Stimulated activated CD4-positive, alpha-beta T cell treated with anti-CD3 and anti-CD28 coated beads, Interleukin-4, amount 100 ng/mL, for 4 hours (primary cell): ENCODE measurements around the gene UCK1.

Experiments
- DNase-seq, 2 experiments: peaks; one replicate each; pipeline ENCODE4 v3.0.0-alpha.2; 2020

The UCK1 gene

DNA sequence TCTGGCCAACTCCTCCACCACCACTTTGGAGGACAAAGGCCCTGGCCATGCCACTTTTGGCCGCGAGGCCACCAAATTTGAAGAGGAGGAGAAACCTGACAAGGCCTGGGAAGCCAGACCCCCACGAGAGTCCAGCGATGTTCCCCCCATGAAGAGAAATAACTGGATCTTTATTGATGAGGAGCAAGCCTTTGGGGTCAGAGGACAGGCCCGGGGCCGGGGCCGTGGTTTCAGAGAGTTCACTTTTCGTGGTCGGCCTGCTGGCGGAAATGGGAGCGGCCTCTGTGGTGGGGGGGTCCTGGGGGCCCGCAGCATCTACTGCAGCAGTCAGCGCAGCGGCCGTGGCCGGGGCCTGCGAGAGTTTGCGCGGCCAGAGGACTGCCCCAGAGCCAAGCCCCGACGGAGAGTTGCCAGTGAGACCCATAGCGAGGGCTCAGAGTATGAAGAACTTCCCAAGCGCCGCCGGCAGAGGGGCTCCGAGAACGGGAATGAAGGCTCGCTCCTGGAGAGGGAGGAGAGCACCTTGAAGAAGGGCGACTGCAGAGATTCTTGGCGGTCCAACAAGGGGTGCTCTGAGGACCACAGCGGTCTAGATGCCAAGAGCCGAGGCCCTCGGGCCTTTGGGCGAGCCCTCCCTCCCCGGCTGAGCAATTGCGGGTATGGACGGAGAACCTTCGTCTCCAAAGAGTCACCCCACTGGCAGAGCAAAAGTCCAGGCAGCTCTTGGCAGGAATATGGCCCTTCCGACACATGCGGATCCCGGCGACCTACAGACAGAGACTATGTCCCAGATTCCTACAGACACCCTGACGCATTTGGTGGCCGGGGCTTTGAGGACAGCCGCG, 55.7 kb downstream of the UCK1 start:
- no peak for DNase-seq

DNA sequence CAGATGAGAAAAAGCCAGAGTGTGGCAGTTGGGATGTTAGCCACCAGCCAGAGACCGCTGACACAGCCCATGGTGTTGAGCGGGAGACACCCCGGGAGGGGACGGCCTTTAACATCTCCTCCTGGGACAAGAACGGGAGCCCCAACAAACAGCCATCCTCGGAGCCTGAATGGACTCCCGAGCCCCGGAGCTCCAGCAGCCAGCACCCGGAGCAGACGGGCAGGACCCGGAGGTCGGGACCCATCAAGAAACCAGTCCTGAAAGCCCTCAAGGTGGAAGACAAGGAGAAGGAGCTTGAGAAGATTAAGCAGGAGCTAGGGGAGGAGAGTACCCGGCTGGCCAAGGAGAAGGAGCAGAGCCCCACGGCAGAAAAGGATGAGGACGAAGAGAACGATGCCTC, 56.4 kb downstream of the UCK1 start:
- DNase-seq = no peak

DNA sequence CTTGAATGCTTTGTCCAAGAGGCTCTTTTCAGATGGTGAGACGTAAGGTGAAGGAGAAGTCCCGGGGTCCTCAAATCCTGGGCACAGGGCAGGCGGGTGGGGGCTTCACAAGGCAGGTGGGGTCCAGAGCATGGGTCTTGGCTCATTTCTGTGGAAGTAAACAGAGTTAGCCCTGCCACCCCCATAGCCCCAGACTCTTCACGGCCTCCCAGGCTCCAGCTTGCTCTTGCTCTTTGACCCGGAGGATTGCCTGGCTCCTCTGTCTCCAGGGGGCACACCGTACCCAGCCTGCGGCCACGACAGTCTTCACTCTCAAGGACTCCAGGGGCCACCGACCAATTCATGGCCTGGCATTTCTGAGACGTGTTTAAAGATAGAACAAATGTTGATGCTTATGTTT, 57.2 kb downstream of the UCK1 start:
- no peak for DNase-seq
